OCI-LY3 (cell line): Measurements from ENCODE around the gene NDE1.
A peak's percentile ranks its signal among the peaks of the same experiment; 100 is the strongest.

Experiments used
- H2AFZ ChIP-seq: fragments of 200-600, 300-600 bp; shearing (Covaris generic); 2 replicates; pipeline ENCODE4 v1.6.0; 2014; ENCODE audit warnings: antibody characterized with exemption, low read depth, low read length
- H3K27ac ChIP-seq: fragments of 200-600, 300-600 bp; sonication (generic); 2 replicates; pipeline ENCODE4 v1.5.1; 2014; ENCODE audit warnings: mild to moderate bottlenecking, low read length, moderate library complexity, mixed read lengths
- H3K27me3 ChIP-seq: fragments of 200-600, 300-600 bp; sonication (generic); 2 replicates; pipeline ENCODE4 v1.6.1; 2014; ENCODE audit warnings: low read depth, low read length, mixed read lengths
- H3K36me3 ChIP-seq: fragments of 200-600, 300-600 bp; sonication (generic); replicated peaks from 2 replicates; pipeline ENCODE3; 2014; ENCODE audit warnings: low read depth, low read length, mixed read lengths
- H3K4me1 ChIP-seq: fragments of 300-600, 200-600 bp; sonication (generic); 2 replicates; pipeline ENCODE4 v1.6.1; 2014; ENCODE audit warnings: low read length, mixed read lengths
- H3K4me2 ChIP-seq: fragments of 200-600, 300-600 bp; sonication (generic); 2 replicates; pipeline ENCODE4 v1.6.1; 2014; ENCODE audit warnings: low read length, mixed read lengths
- H3K4me3 ChIP-seq: fragments of 300-600, 200-600 bp; sonication (generic); 2 replicates; pipeline ENCODE4 v1.5.1; 2014; ENCODE audit warnings: antibody characterized with exemption, mild to moderate bottlenecking, low read length, moderate library complexity
- H3K79me2 ChIP-seq: fragments of 300-600, 200-600 bp; shearing (Covaris generic); 2 replicates; pipeline ENCODE4 v1.6.1; 2014; ENCODE audit warnings: mild to moderate bottlenecking, low read length, mixed read lengths
- H3K9ac ChIP-seq: fragments of 300-600, 200-600 bp; shearing (Covaris generic); 2 replicates; pipeline ENCODE4 v1.6.0; 2014; ENCODE audit warnings: mild to moderate bottlenecking, low read length, moderate library complexity
- H3K9me3 ChIP-seq: fragments of 200-600, 300-600 bp; shearing (Covaris generic); 2 replicates; pipeline ENCODE4 v1.6.1; 2014; ENCODE audit warnings: low read length, mixed read lengths; ENCODE audit not compliant: insufficient read depth
- H4K20me1 ChIP-seq: fragments of 200-600, 300-600 bp; sonication (generic); 2 replicates; pipeline ENCODE4 v1.6.1; 2016; ENCODE audit warnings: low read length, mixed read lengths; ENCODE audit not compliant: insufficient read depth
- CTCF ChIP-seq: fragments of 200-600, 300-600 bp; sonication (generic); IDR thresholded peaks from 2 replicates; pipeline ENCODE4 v1.5.1; 2014; ENCODE audit warnings: antibody characterized with exemption, low read length, low read depth
- EZH2phosphoT487 ChIP-seq: fragments of 200-600 bp; shearing (Covaris generic); IDR thresholded peaks from 2 replicates; pipeline ENCODE4 v1.6.1; 2018; ENCODE audit warnings: antibody characterized with exemption, mixed run types, low read depth

The NDE1 gene

GRCh38 chr16:15765116-15765515 is 115.1 kb downstream of the NDE1 start:
- Histone ChIP-seq H4K20me1 (no peaks in the 10 kb centered on the region), H3K9me3 (no peaks in the 10 kb centered on the region), H3K4me2 (no peak overlapping the region), H2AFZ (no peak overlapping the region), H3K27me3 (peaks cover 21% of the 10 kb centered on the region), H3K4me3 (no peak overlapping the region), H3K9ac (no peak overlapping the region), H3K36me3 (no peaks in the 10 kb centered on the region), H3K27ac (no peak overlapping the region), H3K4me1 (peaks cover 3% of the 10 kb centered on the region), H3K79me2 (no peaks in the 10 kb centered on the region)
- no peak for TF ChIP-seq CTCF
- TF ChIP-seq EZH2phosphoT487, result no peak

GRCh38 chr16:15765880-15766279 is 115.8 kb downstream of the NDE1 start:
- no peaks in the 10 kb centered on the region for H4K20me1 ChIP-seq

GRCh38 chr16:15766918-15767317 is 116.9 kb downstream of the NDE1 start:
- no peaks in the 10 kb centered on the region for H3K9me3 ChIP-seq
- no peak overlapping the region for H3K4me2 ChIP-seq
- H3K27me3 ChIP-seq, result peaks cover 28% of the 10 kb centered on the region
- no peak overlapping the region for H3K4me3 ChIP-seq
- H2AFZ ChIP-seq, result no peak overlapping the region
- H3K36me3 ChIP-seq, result no peaks in the 10 kb centered on the region
- peaks cover 3% of the 10 kb centered on the region for H3K4me1 ChIP-seq
- no peaks in the 10 kb centered on the region for H4K20me1 ChIP-seq
- no peaks in the 10 kb centered on the region for H3K79me2 ChIP-seq
- H3K9ac ChIP-seq, result no peak overlapping the region
- no peak overlapping the region for H3K27ac ChIP-seq
- no peak for TF ChIP-seq EZH2phosphoT487
- no peak for TF ChIP-seq CTCF

More at GRCh38 chr16:15765880-15766279, 115.8 kb downstream of the NDE1 start:
- no peak overlapping the region for H3K27ac ChIP-seq
- no peaks in the 10 kb centered on the region for H3K9me3 ChIP-seq
- peaks cover 3% of the 10 kb centered on the region for H3K4me1 ChIP-seq
- peaks cover 28% of the 10 kb centered on the region for H3K27me3 ChIP-seq
- H2AFZ ChIP-seq, result no peak overlapping the region
- H3K36me3 ChIP-seq, result no peaks in the 10 kb centered on the region
- 0 out of 2 replicates have a peak overlapping the region, but pooled peaks have one; percentile 19 for H3K4me2 ChIP-seq
- peak; percentile 79 for TF ChIP-seq CTCF
- TF ChIP-seq EZH2phosphoT487, result no peak
- no peaks in the 10 kb centered on the region for H3K79me2 ChIP-seq
- H3K9ac ChIP-seq, result no peak overlapping the region
- no peak overlapping the region for H3K4me3 ChIP-seq

- no peak overlapping the region for H3K4me3 ChIP-seq
- H3K4me1 ChIP-seq, result peaks cover 3% of the 10 kb centered on the region
- TF ChIP-seq EZH2phosphoT487, result no peak
- H3K27ac ChIP-seq, result no peak overlapping the region
- no peak overlapping the region for H3K9ac ChIP-seq
- H4K20me1 ChIP-seq, result no peaks in the 10 kb centered on the region
- no peaks in the 10 kb centered on the region for H3K79me2 ChIP-seq
- H3K36me3 ChIP-seq, result no peaks in the 10 kb centered on the region
- H3K4me2 ChIP-seq, result no peak overlapping the region
- H2AFZ ChIP-seq, result no peak overlapping the region
- peaks cover 21% of the 10 kb centered on the region for H3K27me3 ChIP-seq
- no peaks in the 10 kb centered on the region for H3K9me3 ChIP-seq
Observed at GRCh38 chr16:15768201-15768600, 118.2 kb downstream of the NDE1 start.

GRCh38 chr16:15769239-15769638 is 119.2 kb downstream of the NDE1 start:
- no peaks in the 10 kb centered on the region for H4K20me1 ChIP-seq
- H3K4me3 ChIP-seq, result no peak overlapping the region
- TF ChIP-seq EZH2phosphoT487, result no peak
- TF ChIP-seq CTCF, result no peak
- no peaks in the 10 kb centered on the region for H3K79me2 ChIP-seq
- H3K9me3 ChIP-seq, result no peaks in the 10 kb centered on the region
- H3K27me3 ChIP-seq, result peaks cover 22% of the 10 kb centered on the region
- no peak overlapping the region for H3K27ac ChIP-seq
- no peaks in the 10 kb centered on the region for H3K36me3 ChIP-seq
- H3K4me1 ChIP-seq, result peaks cover 3% of the 10 kb centered on the region
- H3K4me2 ChIP-seq, result no peak overlapping the region
- H2AFZ ChIP-seq, result no peak overlapping the region
- no peak overlapping the region for H3K9ac ChIP-seq
